GM12878 (cell line): ENCODE results near the gene AK8. TPM values are rescaled to one million over a fixed set of nuclear protein-coding genes. Genes with fewer than 3 reads are reported as not detected.

Experiments
- ATAC-seq: fragments of 200-7000 bp; cut with Tn5 transposase; 3 replicates; pipeline ENCODE4 v1.9.1; 2020; ENCODE audit warnings: mild to moderate bottlenecking, moderate library complexity
- BruUV-seq: library from RNA; stranded (reverse); fragments of 400-500 nt; replicated peaks from 2 replicates; lab custom pipeline; 2021; lab: Mats Ljungman, UMichigan
- CTCF ChIA-PET: fragments of 300-600 bp; sonication (Branson Sonifier 250); formaldehyde crosslinking; extraction: SDS; loops from one replicate; lab custom pipeline; 2021; ENCODE audit warnings: inconsistent platforms; lab: Yijun Ruan, JAX
- POLR2A ChIA-PET: fragments of 350-600 bp; formaldehyde crosslinking; extraction: SDS; loops from one replicate; lab custom pipeline; 2021; ENCODE audit warnings: inconsistent platforms; lab: Charles Lee
- RAD21 ChIA-PET: fragments of 300-600 bp; sonication (Branson Sonifier 250); formaldehyde crosslinking; loops from one replicate; lab custom pipeline; 2023; ENCODE audit warnings: antibody characterized with exemption; ENCODE audit not compliant: unreplicated experiment; lab: Charles Lee
- SMC1A ChIA-PET: fragments of 300-600 bp; sonication (Branson Sonifier 250); formaldehyde crosslinking; loops from one replicate; lab custom pipeline; 2023; ENCODE audit not compliant: unreplicated experiment, uncharacterized antibody; lab: Charles Lee
- DNase-seq: peaks from one replicate; pipeline ENCODE4 v3.0.0-alpha.2; 2011; ENCODE audit warnings: low read depth, low spot score
- FAIRE-seq: peaks from 3 replicates; lab custom pipeline; 2011; peaks lifted over from hg19 to GRCh38; lab: Jason Lieb, UNC
- H2AFZ ChIP-seq: 2 replicates; pipeline ENCODE4 v1.6.0; 2011; ENCODE audit warnings: low read depth, low read length, control low read depth; ENCODE audit not compliant: control insufficient read depth
- H3K27ac ChIP-seq: 2 replicates; pipeline ENCODE4 v1.5.1; 2011; ENCODE audit warnings: control low read depth; ENCODE audit not compliant: control insufficient read depth, insufficient read depth
- H3K27me3 ChIP-seq, 2 experiments: replicated peaks in 1 of 2; 2 replicates each; pipeline versions ENCODE4 v1.6.0 to v1.6.1; 2011; ENCODE audit warnings: low read length in 1 of 2; ENCODE audit not compliant: control insufficient read depth in 2 of 2, insufficient read depth in 2 of 2
- H3K36me3 ChIP-seq, 2 experiments: 2 replicates each; pipeline ENCODE4 v1.5.1; 2011; ENCODE audit warnings: low read length in 1 of 2; ENCODE audit not compliant: control insufficient read depth in 2 of 2, insufficient read depth in 2 of 2
- H3K4me1 ChIP-seq: 2 replicates; pipeline ENCODE4 v1.6.1; 2011; ENCODE audit warnings: mild to moderate bottlenecking, low read length, moderate library complexity, mixed read lengths; ENCODE audit not compliant: control insufficient read depth, insufficient read depth
- H3K4me2 ChIP-seq: 2 replicates; pipeline ENCODE4 v1.6.0; 2011; ENCODE audit warnings: control low read depth; ENCODE audit not compliant: control insufficient read depth, insufficient read depth
- H3K4me3 ChIP-seq: fragments of 200-600 bp; sonication (generic); 2 replicates; pipeline ENCODE4 v1.5.1; 2016
- H3K79me2 ChIP-seq: 2 replicates; pipeline ENCODE4 v1.6.0; 2011; ENCODE audit warnings: low read length; ENCODE audit not compliant: control insufficient read depth, insufficient read depth
- H3K9ac ChIP-seq: 2 replicates; pipeline ENCODE4 v1.8.0; 2011; ENCODE audit warnings: low read length, control low read depth, mixed read lengths; ENCODE audit not compliant: control insufficient read depth, insufficient read depth
- H3K9me3 ChIP-seq: replicated peaks from 3 replicates; pipeline ENCODE4 v1.5.1; 2011; ENCODE audit warnings: mild to moderate bottlenecking, low read length; ENCODE audit not compliant: control insufficient read depth, insufficient read depth
- H4K20me1 ChIP-seq: 2 replicates; pipeline ENCODE4 v1.6.0; 2011; ENCODE audit not compliant: control insufficient read depth, insufficient read depth
- ATF7 ChIP-seq: fragments of 450-650 bp; IDR thresholded peaks from 2 replicates; pipeline ENCODE4 v1.6.1; 2016; ENCODE audit warnings: low read depth, mild to moderate bottlenecking
- CBX3 ChIP-seq: fragments of 200-600 bp; sonication (generic); IDR thresholded peaks from 2 replicates; pipeline ENCODE4 v1.6.1; 2016; ENCODE audit warnings: low read depth, borderline replicate concordance
- ESRRA ChIP-seq: IDR thresholded peaks from 2 replicates; pipeline ENCODE4 v1.6.1; 2012; ENCODE audit warnings: mild to moderate bottlenecking, low read length, improper control_type of control experiment
- FOXK2 ChIP-seq: fragments of 450-650 bp; IDR thresholded peaks from 2 replicates; pipeline ENCODE4 v1.6.1; 2017; ENCODE audit warnings: mild to moderate bottlenecking, moderate library complexity
- GABPA ChIP-seq: IDR thresholded peaks from 2 replicates; pipeline ENCODE4 v1.6.1; 2014; ENCODE audit warnings: antibody characterized with exemption, low read depth, mild to moderate bottlenecking, inconsistent platforms
- LARP7 ChIP-seq: fragments of 450-650 bp; IDR thresholded peaks from 2 replicates; pipeline ENCODE4 v1.6.1; 2017; ENCODE audit warnings: mild to moderate bottlenecking
- SRF ChIP-seq, 2 experiments: IDR thresholded peaks; 2 replicates each; pipeline ENCODE4 v1.6.1; 2011; ENCODE audit warnings: low read depth in 2 of 2, low read length in 2 of 2, mild to moderate bottlenecking in 1 of 2, moderate library complexity in 1 of 2
- TAF1 ChIP-seq: IDR thresholded peaks from 2 replicates; pipeline ENCODE4 v1.6.1; 2011; ENCODE audit warnings: mild to moderate bottlenecking, low read depth, low read length, borderline replicate concordance
- WGBS: methylation state at CpG from one replicate; pipeline ENCODE4 v1.1.6; 2016; ENCODE audit warnings: low lambda C conversion rate; ENCODE audit not compliant: insufficient replicate concordance, insufficient coverage; ENCODE audit errors: missing lambda C conversion rate; 5-methylcytosine and 5-hydroxymethylcytosine counted together
- in situ Hi-C: fragments of 300-500 bp; cut with MboI; formaldehyde crosslinking; loops from 9 replicates; pipeline ENCODE4 v1.14.3; 2018; ENCODE audit warnings: mixed read lengths
- intact Hi-C: fragments of 100-400 bp; cut with micrococcal nuclease; formaldehyde crosslinking; loops from one replicate; pipeline ENCODE4 v1.14.2; 2022; ENCODE audit not compliant: unreplicated experiment
- polyA plus RNA-seq, 11 experiments: library from polyadenylated mRNA; depleted of rRNA in 4 of 11; unstranded in 6 of 11; stranded (reverse) in 5 of 11; fragments of >200 nt; fragmentation: Nextera tagmentation in 4 of 11; fragmentation: Illumina TruSeq in 1 of 11; extraction: Ambion mirVana in 4 of 11; extraction: Trizol in 1 of 11; gene quantifications; 1 replicate in 1 of 11; 2 replicates in 10 of 11; pipeline versions ENCODE4 v1.2.1 to v1.2.3, GENCODE V29; 2011 to 2016; ENCODE audit warnings: inconsistent platforms in 2 of 11, missing spikeins in 2 of 11, low read depth in 1 of 11
- total RNA-seq, 4 experiments: library from RNA; depleted of rRNA in 3 of 4; stranded (reverse); fragments of >200 nt in 3 of 4; fragmentation: Illumina TruSeq in 1 of 4; extraction: Trizol in 1 of 4; gene quantifications; 2 replicates each; pipeline versions ENCODE4 v1.2.1 to v1.2.3, GENCODE V29; 2013 to 2021
- TF ChIP-seq, protein P1 (sequence below): fragments of 450-650 bp; IDR thresholded peaks from 2 replicates; pipeline ENCODE4 v1.6.1; 2018; ENCODE audit warnings: mild to moderate bottlenecking, low read depth, moderate library complexity; ENCODE audit not compliant: partially characterized antibody

The AK8 gene
- total and polyA plus RNA-seq, 10 of the 15 experiments (the other 5 are each of a cell fraction or from before 2014, with no cell fraction given): 0.03 to 0.12 (median 0.06) TPM; not detected in 5

DNA sequence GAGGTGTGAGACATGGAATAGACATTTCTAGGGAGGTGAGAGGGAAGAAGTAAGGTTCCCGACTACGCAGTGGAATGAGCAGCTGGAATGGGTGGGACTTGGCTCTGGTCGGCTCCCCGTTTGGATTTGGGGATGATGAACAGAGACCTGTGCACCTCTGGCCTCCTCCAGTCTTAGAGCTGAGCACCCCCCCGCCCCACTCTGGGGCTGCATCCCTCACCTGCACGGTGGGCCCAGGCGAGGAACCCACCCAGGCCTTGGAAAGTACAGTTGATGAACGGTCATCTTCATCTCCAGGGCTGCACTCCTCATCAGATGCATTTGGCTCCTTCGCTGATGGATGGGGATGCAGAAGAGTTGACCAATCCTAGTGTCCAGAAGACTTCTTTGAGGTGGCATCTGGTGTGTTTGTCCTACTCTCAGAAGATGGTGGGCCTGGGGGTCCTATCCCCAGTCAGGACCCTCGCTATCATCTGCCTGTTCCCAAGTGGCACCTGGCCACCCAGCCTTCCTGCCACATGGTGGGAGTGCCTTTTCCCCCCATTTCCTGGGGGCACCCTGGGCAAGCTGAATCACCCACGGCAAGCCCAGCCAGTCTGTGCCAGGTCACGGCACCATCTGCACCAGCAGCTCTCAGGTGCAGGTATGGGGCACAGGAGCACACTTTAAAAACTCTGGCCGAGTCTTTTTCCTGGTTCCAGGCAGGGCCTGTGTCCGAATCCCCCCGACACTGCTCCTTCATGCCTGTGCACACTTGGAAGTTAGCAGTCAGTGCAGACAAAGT lies 137.4 kb downstream of the AK8 start:
- ChIA-PET RAD21 (no interaction called here), POLR2A (no interaction called here), CTCF (no interaction called here), SMC1A (no interaction called here)
- Histone ChIP-seq H3K36me3 (no peaks in the 10 kb centered on the region), H2AFZ (no peak overlapping the region), H3K4me1 (no peaks in the 10 kb centered on the region), H3K9ac (no peak overlapping the region), H3K4me3 (no peak overlapping the region), H3K79me2 (no peaks in the 10 kb centered on the region), H3K27ac (no peak overlapping the region), H3K4me2 (no peak overlapping the region), H3K27me3 (peaks cover 8 to 9% of the 10 kb centered on the region in 2 experiments; a peak in 3 of 4 replicates), H4K20me1 (no peaks in the 10 kb centered on the region), H3K9me3 (no peaks in the 10 kb centered on the region)
- ATAC-seq (no peak), FAIRE-seq (no peak), DNase-seq (no peak)
- TF ChIP-seq ESRRA (no peak), CBX3 (no peak), TAF1 (no peak), GABPA (no peak), ATF7 (no peak), FOXK2 (no peak), SRF (IDR thresholded peaks at IDR 0.05; ENCODE audit: low read depth in 2 of 2, low read length in 2 of 2) (no peak), LARP7 (no peak)
- TF ChIP-seq, protein P1, sequence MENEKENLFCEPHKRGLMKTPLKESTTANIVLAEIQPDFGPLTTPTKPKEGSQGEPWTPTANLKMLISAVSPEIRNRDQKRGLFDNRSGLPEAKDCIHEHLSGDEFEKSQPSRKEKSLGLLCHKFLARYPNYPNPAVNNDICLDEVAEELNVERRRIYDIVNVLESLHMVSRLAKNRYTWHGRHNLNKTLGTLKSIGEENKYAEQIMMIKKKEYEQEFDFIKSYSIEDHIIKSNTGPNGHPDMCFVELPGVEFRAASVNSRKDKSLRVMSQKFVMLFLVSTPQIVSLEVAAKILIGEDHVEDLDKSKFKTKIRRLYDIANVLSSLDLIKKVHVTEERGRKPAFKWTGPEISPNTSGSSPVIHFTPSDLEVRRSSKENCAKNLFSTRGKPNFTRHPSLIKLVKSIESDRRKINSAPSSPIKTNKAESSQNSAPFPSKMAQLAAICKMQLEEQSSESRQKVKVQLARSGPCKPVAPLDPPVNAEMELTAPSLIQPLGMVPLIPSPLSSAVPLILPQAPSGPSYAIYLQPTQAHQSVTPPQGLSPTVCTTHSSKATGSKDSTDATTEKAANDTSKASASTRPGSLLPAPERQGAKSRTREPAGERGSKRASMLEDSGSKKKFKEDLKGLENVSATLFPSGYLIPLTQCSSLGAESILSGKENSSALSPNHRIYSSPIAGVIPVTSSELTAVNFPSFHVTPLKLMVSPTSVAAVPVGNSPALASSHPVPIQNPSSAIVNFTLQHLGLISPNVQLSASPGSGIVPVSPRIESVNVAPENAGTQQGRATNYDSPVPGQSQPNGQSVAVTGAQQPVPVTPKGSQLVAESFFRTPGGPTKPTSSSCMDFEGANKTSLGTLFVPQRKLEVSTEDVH: no peak
- in situ Hi-C loops (no loop called here), intact Hi-C loops (no loop called here)
- 17% methylated on average over 15 of the region's 15 CpGs for WGBS
- no TSS peak for BruUV-seq
